Activated T-helper 17 cell treated with anti-CD3 and anti-CD28 coated beads, Interleukin-2, amount 50 U/mL, for 72 hours (primary cell): Measurements from ENCODE around the gene SLC25A20. TPM values are rescaled to one million over a fixed set of nuclear protein-coding genes. Genes with fewer than 3 reads are reported as not detected.
"Not testable (repeated sequence)": the region's sequence is repeated elsewhere in the genome, so short reads cannot be mapped to it uniquely, and the experiment has no call there.

Experiments used
- ATAC-seq: fragments of 150-1000 bp; cut with Tn5 transposase; replicated peaks from 2 replicates; pipeline ENCODE4 v1.10.0; 2021; ENCODE audit warnings: mild to moderate bottlenecking, moderate library complexity
- H3K27ac Mint-ChIP-seq: one replicate; pipeline ENCODE4 v1.8.0; 2022; ENCODE audit warnings: mixed read lengths
- H3K27me3 Mint-ChIP-seq: one replicate; pipeline ENCODE4 v1.8.0; 2022; ENCODE audit warnings: mixed read lengths
- H3K36me3 Mint-ChIP-seq: one replicate; pipeline ENCODE4 v1.8.0; 2022; ENCODE audit warnings: low read depth, mild to moderate bottlenecking, mixed read lengths
- H3K4me1 Mint-ChIP-seq: one replicate; pipeline ENCODE4 v1.8.0; 2022; ENCODE audit warnings: mixed read lengths
- H3K4me3 Mint-ChIP-seq: one replicate; pipeline ENCODE4 v1.8.0; 2022; ENCODE audit warnings: mild to moderate bottlenecking, mixed read lengths
- H3K9me3 Mint-ChIP-seq: one replicate; pipeline ENCODE4 v1.8.0; 2022; ENCODE audit warnings: mixed read lengths
- total RNA-seq, 2 donors: library from RNA; stranded (reverse); gene quantifications; one replicate each; pipeline ENCODE4 v1.2.3, GENCODE V29; 2022

SLC25A20 gene
- total RNA-seq, 2 donors from 2014 or later: 13.4 to 33.7 TPM

- Mint-ChIP-seq H3K4me1 (peaks cover 9% of the 10 kb centered on the region), H3K9me3 (no peaks in the 10 kb centered on the region), H3K27me3 (no peaks in the 10 kb centered on the region), H3K36me3 (peaks cover 49% of the 10 kb centered on the region), H3K4me3 (peak overlapping the region; percentile 91), H3K27ac (peak overlapping the region; percentile 96)
- ATAC-seq: peak; percentile 37
Measured at GRCh38 chr3:48919215-48920138, 20.8 kb upstream of the SLC25A20 start.

DNA sequence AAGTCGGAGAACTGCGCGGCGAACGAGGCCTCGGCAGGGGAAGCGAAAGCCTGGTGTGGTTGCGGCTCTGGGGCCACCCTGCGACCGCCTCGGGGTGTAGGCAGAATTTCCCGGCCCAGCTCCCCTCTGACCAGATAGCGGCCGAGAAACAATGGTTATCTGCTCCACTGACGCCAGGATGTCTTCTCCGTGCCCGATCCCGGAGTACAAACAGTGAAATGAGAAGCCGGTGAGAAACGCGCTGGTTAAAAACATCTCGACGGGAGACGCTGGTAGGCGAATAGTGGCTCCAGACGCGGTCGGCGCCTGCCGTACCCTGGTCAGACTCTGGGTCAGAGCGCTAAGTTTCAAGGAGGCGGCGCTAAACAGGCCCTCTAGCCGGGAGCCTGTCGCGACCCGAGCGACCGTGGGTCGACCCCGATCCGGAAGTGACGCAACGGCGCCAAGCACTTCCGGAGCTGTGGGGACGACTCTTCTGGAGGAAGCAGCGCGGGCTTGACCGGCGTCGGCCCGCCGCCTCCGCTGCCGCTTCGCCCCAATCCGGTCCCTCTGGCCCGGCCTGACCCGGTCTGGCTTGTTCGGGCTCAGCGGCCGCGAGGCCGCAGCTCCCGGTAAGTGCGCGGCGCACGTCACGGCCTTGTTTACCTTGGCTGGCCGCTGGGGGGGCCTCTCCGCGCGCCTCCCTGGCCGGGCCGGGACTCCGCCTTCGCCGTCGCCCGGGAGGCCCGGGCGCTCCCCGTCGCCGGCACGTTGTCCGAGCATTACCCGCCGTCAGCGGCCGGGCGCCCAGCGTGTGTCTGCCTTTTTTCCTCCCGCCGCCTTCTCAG, 19.9 kb upstream of the SLC25A20 start, which contains the start of gene ARIH2:
TSS of gene ARIH2 (plus strand) at position 455 of the 827 bp plus-strand sequence. CDS start 8,717 bp downstream, outside the sequence.
- ATAC-seq: peak; percentile 87

DNA sequence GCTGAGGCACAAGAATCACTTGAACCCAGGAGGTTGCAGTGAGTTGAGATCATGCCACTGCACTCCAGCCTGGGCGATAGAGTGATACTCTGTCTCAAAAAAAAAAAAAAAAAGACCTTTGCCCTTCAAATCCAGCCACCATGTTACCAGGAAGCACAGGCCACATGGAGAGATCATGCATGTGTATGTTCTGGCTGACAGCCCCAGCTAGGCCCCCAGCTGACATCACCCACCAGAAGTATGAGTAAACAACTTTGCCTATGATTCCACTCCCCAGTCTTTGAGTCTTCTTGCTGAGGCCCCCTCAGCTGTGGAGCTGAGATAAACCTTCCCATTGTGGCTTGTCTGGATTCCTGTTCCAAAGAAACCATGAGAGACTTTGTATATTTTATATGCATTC, 16.6 kb upstream of the SLC25A20 start:
- no peaks in the 10 kb centered on the region for H3K27me3 Mint-ChIP-seq
- H3K4me3 Mint-ChIP-seq: no peak overlapping the region
- H3K36me3 Mint-ChIP-seq: peaks cover 15% of the 10 kb centered on the region
- no peak for ATAC-seq
- H3K4me1 Mint-ChIP-seq: peaks cover 5% of the 10 kb centered on the region
- no peaks in the 10 kb centered on the region for H3K9me3 Mint-ChIP-seq
- H3K27ac Mint-ChIP-seq: no peak overlapping the region

More for the DNA sequence above, 19.9 kb upstream of the SLC25A20 start, which contains the start of gene ARIH2:
- Mint-ChIP-seq H3K27me3 (no peaks in the 10 kb centered on the region), H3K4me1 (peaks cover 9% of the 10 kb centered on the region), H3K4me3 (peak within 1 kb of the TSS; percentile 91), H3K36me3 (peaks cover 40% of the 10 kb centered on the region), H3K9me3 (no peaks in the 10 kb centered on the region), H3K27ac (peak within 1 kb of the TSS; percentile 96)

- not testable (repeated sequence) for H3K4me3 Mint-ChIP-seq, H3K4me1 Mint-ChIP-seq, H3K9me3 Mint-ChIP-seq, H3K27ac Mint-ChIP-seq, H3K36me3 Mint-ChIP-seq, ATAC-seq, H3K27me3 Mint-ChIP-seq
Measured at GRCh38 chr3:48907026-48907425, 8.3 kb upstream of the SLC25A20 start.

- no peaks in the 10 kb centered on the region for H3K36me3 Mint-ChIP-seq
Measured at GRCh38 chr3:48899273-48899672, 591 bp upstream of the SLC25A20 start.

DNA sequence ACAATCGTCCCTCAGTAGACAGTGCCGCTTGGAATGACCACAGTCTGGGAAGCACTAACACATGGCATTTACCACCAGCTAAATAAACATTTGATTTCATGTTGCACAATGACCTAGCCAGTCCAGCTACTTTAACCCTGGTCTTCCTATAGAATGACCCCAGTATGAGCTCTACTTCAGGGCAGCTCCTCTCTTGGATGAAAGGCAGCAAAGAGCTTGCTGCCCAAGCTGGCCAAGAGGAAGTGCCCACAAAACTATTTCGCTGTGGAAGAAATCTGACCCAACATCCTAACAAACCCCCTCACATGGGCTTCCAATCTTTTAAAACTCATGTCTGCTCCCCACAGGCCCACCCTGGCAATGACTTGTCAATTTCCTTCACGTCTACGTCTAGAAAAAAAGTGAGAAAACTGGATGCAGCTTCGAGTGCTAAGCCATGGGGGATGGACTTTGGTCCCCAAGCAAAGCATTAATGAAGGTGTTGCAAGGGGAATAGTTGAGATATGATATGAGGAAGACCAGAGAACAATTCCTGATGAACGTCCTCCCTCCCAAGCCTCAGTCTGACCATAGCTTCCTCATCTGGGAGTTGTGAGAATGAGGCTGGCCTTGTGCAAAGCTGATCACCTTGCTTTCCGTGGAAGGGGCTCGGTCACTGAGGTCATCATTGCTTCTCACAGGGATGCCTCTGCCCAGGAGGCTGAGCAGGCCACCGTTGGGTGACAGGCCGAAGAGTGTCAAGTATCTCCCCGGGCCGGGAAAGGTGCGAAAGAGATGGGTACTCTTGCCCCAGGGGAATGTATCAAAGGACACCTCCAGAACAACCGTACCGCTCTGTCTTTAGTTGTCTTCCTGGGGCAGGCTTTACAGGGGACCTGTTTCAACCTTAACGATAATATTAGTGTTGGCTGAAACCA, 964 bp downstream of the SLC25A20 start:
- H3K27me3 Mint-ChIP-seq: no peaks in the 10 kb centered on the region
- peak overlapping the region; percentile 100 for H3K27ac Mint-ChIP-seq
- no peaks in the 10 kb centered on the region for H3K9me3 Mint-ChIP-seq
- H3K4me3 Mint-ChIP-seq: peak overlapping the region; percentile 93
- ATAC-seq: peak; percentile 3
- H3K36me3 Mint-ChIP-seq: no peaks in the 10 kb centered on the region
- H3K4me1 Mint-ChIP-seq: peaks cover 22% of the 10 kb centered on the region

More at GRCh38 chr3:48899273-48899672, 591 bp upstream of the SLC25A20 start:
- H3K4me1 Mint-ChIP-seq: peaks cover 22% of the 10 kb centered on the region
- H3K4me3 Mint-ChIP-seq: peak overlapping the region; percentile 93
- no peaks in the 10 kb centered on the region for H3K9me3 Mint-ChIP-seq
- peak; percentile 35 for ATAC-seq
- no peaks in the 10 kb centered on the region for H3K27me3 Mint-ChIP-seq
- H3K27ac Mint-ChIP-seq: peak overlapping the region; percentile 100

DNA sequence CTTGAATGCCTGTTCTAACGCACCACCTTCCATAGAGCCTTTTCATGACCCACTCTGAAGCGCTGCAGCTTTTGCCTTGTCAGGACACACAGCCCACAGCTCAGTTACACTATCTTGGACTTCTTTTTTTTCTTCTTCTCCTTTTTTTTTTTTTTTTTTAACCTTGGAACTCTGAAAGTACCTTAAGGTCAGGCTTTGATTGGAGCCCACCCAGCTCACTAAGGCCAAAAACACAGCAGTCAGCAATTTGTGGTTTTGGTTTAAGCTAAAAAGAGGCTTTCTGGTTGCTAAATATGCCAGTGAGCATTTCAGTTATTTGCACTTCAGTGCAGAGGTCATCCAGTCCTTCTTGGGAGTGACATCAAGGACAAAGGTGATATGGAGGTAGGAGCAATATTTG, 1.7 kb downstream of the SLC25A20 start:
- Mint-ChIP-seq H3K4me3 (peak overlapping the region; percentile 93), H3K9me3 (no peaks in the 10 kb centered on the region), H3K4me1 (peaks cover 22% of the 10 kb centered on the region), H3K36me3 (peaks cover 4% of the 10 kb centered on the region), H3K27me3 (no peaks in the 10 kb centered on the region), H3K27ac (peak overlapping the region; percentile 100)
- no peak for ATAC-seq

- Mint-ChIP-seq H3K36me3 (peaks cover 18% of the 10 kb centered on the region), H3K27ac (no peak overlapping the region)
Measured at GRCh38 chr3:48894516-48894915, 4.2 kb downstream of the SLC25A20 start.

DNA sequence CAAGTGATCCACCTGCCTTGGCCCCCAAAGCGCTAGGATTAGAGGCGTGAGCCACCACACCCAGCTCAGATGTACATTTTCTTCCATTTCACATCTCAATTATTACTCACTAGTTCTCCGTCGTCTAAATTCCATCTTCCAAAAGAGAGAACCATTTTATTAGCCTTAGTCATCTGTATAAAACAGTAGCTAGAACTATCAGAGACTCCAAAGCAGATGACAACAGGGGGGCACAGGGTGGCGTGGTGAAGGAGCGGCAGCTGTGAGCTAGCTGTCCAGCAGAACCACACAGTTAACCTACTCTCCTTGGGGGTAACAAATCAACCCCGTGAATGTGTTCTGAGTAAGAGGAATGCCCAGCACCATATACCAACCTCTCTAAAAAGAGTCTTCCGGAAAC, 7.1 kb downstream of the SLC25A20 start:
- peaks cover under 1% of the 10 kb centered on the region for H3K4me1 Mint-ChIP-seq
- no peaks in the 10 kb centered on the region for H3K9me3 Mint-ChIP-seq
- no peaks in the 10 kb centered on the region for H3K27me3 Mint-ChIP-seq
- H3K27ac Mint-ChIP-seq: no peak overlapping the region
- ATAC-seq: no peak
- no peak overlapping the region for H3K4me3 Mint-ChIP-seq
- peaks cover 36% of the 10 kb centered on the region for H3K36me3 Mint-ChIP-seq

More at GRCh38 chr3:48894516-48894915, 4.2 kb downstream of the SLC25A20 start:
- ATAC-seq: no peak
- no peaks in the 10 kb centered on the region for H3K27me3 Mint-ChIP-seq
- H3K4me3 Mint-ChIP-seq: no peak overlapping the region
- no peaks in the 10 kb centered on the region for H3K9me3 Mint-ChIP-seq
- peaks cover 22% of the 10 kb centered on the region for H3K4me1 Mint-ChIP-seq

DNA sequence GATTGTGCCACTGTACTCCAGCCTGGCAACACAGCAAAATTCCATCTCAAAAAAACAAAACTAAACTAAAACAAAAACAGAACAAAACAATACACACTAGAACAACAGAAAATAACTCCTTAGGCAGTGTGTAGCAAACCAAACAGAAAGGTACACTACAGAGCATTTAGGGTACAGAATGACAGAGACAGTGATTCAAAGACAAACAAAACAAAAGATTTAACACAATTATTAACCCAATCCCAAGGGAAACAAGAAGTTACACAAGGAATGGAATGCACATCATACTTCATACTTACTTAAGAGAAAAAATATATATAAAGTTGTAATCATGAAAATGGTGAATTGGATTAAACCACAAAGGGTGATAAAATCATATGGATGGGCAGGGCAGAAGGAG, 12.9 kb downstream of the SLC25A20 start:
- ATAC-seq: no peak
- Mint-ChIP-seq H3K4me1 (no peaks in the 10 kb centered on the region), H3K4me3 (no peak overlapping the region), H3K36me3 (peaks cover 57% of the 10 kb centered on the region), H3K27ac (no peak overlapping the region), H3K27me3 (no peaks in the 10 kb centered on the region), H3K9me3 (no peaks in the 10 kb centered on the region)

- Mint-ChIP-seq H3K27me3 (no peaks in the 10 kb centered on the region), H3K4me3 (no peak overlapping the region), H3K27ac (peak overlapping the region; percentile 68), H3K4me1 (no peaks in the 10 kb centered on the region), H3K9me3 (no peaks in the 10 kb centered on the region), H3K36me3 (peaks cover 49% of the 10 kb centered on the region)
- ATAC-seq: no peak
Measured at GRCh38 chr3:48881652-48882114, 17.0 kb downstream of the SLC25A20 start.

GRCh38 chr3:48881006-48881405, 17.7 kb downstream of the SLC25A20 start:
- Mint-ChIP-seq H3K27ac (peak overlapping the region; percentile 68), H3K4me3 (no peak overlapping the region), H3K4me1 (no peaks in the 10 kb centered on the region), H3K9me3 (no peaks in the 10 kb centered on the region), H3K27me3 (no peaks in the 10 kb centered on the region), H3K36me3 (peaks cover 47% of the 10 kb centered on the region)
- no peak for ATAC-seq

DNA sequence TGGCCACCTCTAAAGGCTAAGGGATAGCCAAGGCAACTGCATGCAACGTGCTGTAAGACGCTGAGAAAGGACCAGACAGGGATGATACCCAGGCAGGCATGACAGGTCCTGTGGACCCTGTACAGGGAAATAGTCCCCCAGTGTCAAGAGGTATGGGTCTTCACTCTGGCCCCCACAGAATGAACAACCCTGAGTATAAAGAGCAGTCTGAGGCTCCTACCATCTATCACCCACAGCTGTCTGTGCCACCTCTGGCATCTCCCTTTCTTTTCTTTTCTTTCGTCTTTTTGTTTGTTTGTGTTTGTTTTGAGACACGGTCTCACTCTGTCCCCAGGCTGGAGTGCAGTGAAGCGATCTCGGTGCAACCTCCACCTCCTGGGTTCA, 18.7 kb downstream of the SLC25A20 start:
- H3K27me3 Mint-ChIP-seq: no peaks in the 10 kb centered on the region
- H3K36me3 Mint-ChIP-seq: peaks cover 37% of the 10 kb centered on the region
- H3K9me3 Mint-ChIP-seq: no peaks in the 10 kb centered on the region
- no peaks in the 10 kb centered on the region for H3K4me1 Mint-ChIP-seq
- no peak overlapping the region for H3K4me3 Mint-ChIP-seq
- no peak for ATAC-seq
- peak overlapping the region; percentile 50 for H3K27ac Mint-ChIP-seq
